ENCODE measurements around the gene PRKCQ.

PRKCQ gene

GRCh38 chr10:6518791-6519429 lies 61.2 kb downstream of the PRKCQ start:
- no peak for DNase-seq

- DNase-seq: no peak
Measured at GRCh38 chr10:6516929-6517284, 63.2 kb downstream of the PRKCQ start.

- DNase-seq: no peak
Measured at GRCh38 chr10:6516281-6516928, 63.7 kb downstream of the PRKCQ start.

GRCh38 chr10:6514844-6515780 lies 65.0 kb downstream of the PRKCQ start:
- no peak for DNase-seq

- DNase-seq: no peak
Measured at GRCh38 chr10:6514180-6514579, 65.9 kb downstream of the PRKCQ start.

GRCh38 chr10:6513476-6513875 lies 66.6 kb downstream of the PRKCQ start:
- no peak for DNase-seq

- no peak for DNase-seq
Measured at GRCh38 chr10:6512182-6512581, 67.9 kb downstream of the PRKCQ start.

- no peak for DNase-seq
Measured at GRCh38 chr10:6511347-6511746, 68.7 kb downstream of the PRKCQ start.

GRCh38 chr10:6507311-6507710 lies 72.8 kb downstream of the PRKCQ start:
- DNase-seq: no peak

GRCh38 chr10:6505300-6505699 lies 74.8 kb downstream of the PRKCQ start:
- DNase-seq: no peak

GRCh38 chr10:6504296-6504695 lies 75.8 kb downstream of the PRKCQ start:
- no peak for DNase-seq

- no peak for DNase-seq
Measured at GRCh38 chr10:6503171-6503570, 76.9 kb downstream of the PRKCQ start.

GRCh38 chr10:6501931-6502330 lies 78.1 kb downstream of the PRKCQ start:
- DNase-seq: no peak

GRCh38 chr10:6499974-6500373 lies 80.1 kb downstream of the PRKCQ start:
- no peak for DNase-seq

- DNase-seq: no peak
Measured at GRCh38 chr10:6498771-6499170, 81.3 kb downstream of the PRKCQ start.

- no peak for DNase-seq
Measured at GRCh38 chr10:6497620-6498019, 82.5 kb downstream of the PRKCQ start.

GRCh38 chr10:6494936-6495592 lies 85.0 kb downstream of the PRKCQ start:
- no peak for DNase-seq

GRCh38 chr10:6494442-6494819 lies 85.6 kb downstream of the PRKCQ start:
- DNase-seq: no peak

- DNase-seq: no peak
Measured at GRCh38 chr10:6493521-6494441, 86.3 kb downstream of the PRKCQ start.

- no peak for DNase-seq
Measured at GRCh38 chr10:6492896-6493295, 87.2 kb downstream of the PRKCQ start.

GRCh38 chr10:6491841-6492609 lies 88.1 kb downstream of the PRKCQ start:
- no peak for DNase-seq

Data from NCI-H2029 (cell line).